C1 segment of cervical spinal cord (tissue), 14 donors: ENCODE results near the gene RREB1.
A peak's percentile ranks its signal among the peaks of the same experiment; 100 is the strongest.

Experiments used
- DNase-seq, 14 donors: peaks; one replicate each; lab custom pipeline; 2025; lab: John Stamatoyannopoulos, UW

Gene RREB1

DNA sequence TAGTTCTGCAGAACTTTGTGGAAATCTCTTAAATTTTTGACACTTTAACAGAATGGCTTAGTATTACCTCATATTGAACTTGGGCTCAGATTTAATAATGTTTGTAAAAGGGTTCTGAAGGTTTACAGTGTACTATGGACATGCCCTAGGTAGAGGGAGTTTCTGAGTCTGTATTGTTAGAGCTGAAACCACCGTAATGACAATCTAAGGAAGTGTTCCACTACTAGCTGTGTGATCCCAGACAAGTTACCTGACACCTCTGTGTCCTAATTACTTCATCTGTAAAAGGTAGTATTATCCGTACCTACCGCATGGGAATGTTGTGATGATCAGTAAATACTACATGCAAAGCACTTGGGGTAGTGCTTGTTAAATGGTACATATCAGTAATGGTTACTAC lies 86.9 kb downstream of the RREB1 start:
- no peak for DNase-seq

DNA sequence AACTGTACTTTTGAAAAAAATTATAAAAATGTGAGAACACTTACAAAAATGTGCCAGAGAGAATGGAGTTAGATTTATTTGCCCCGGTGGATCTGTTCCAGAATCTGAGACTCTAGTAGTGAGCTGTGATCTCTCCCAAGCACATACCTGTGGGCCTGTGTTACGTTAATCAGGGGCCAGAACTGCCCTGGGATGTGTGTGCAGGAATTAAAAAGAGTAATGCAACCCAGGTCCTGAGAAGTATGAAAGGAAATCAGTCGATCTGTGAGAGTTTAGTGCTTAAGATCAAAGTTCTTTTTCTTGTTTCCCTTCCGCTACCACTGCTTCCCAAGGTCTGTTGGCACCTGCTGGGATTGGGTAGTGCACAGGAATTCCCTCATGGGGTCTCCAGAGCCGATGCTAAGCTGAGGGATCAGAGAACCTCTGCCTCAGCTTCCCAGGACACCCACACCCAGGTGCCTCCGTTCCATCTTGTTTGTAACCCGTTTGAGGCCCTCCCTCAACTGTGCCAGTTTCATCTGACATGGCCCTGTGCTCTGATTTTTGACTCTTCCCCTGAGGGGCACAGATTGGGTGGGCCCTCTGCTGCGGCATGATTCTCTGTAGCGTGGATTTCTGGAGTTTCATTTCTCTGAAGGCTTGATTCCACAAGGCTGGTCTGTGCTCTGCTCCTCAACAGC lies 87.7 kb downstream of the RREB1 start:
- DNase-seq, result no peak

DNA sequence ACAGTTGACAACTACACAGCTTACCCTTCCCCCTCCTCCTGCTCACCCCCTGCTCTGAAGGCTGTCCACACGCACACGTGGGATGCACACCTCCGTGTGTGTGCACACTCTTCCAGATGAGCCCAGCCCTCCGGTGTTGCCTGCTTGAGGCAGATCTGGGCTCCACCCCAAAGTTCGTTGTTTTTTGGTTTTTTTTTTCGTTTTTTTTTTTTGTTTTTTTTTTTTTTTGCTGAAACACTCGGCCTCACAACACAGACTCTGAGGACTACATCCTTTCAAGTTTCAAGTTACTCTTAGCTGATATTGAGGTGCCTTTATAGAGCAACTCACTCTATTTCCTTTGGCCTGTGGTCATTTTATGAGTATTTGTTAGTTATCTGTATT lies 88.2 kb downstream of the RREB1 start:
- DNase-seq, result no peak

DNA sequence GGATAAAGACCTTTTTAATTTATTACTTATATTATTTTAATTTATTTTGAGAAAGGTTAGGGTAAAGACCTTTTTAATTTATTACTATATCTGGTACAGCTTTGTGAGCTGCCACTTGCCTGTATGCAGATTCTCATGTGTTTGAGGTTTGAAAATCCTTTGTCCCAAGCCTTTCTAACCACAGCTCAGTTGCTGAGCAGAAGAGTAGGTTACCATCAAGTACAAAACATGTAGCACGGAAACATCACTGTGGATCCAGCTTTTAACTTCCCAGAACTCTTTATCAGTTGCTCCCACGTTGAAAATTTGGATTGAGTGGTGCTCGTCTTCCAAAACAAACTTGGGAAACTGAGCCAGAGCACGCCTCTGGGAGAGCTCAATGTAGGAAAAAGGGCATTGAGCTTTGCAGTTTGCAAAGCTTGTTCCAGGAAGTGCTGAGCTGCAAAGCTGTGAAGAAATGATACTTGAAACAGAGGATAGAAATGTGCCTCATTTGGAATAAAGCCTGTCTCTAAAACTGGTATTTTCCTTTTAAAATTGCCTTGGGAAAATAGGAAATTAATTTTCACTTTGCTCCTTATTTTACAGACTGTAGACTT lies 89.0 kb downstream of the RREB1 start:
- no peak for DNase-seq

DNA sequence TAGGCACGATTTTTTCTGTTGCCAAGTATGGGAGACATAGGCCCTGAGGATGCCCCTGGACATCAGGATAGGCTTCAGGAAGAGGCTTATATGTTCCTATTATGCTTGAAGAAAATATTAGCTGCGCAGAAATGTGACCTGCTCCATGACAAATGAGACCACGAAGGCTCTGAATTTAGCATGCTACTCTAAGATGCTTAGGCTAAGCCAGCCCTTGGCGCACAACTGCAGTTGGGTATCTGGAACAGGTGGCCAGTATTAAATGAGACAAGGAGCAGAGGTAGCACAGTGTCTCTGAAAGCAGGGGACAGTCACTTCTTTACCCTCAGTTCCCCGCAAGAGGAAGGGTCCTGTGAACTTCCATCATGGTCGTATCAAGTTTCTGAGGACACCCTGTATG lies 90.0 kb downstream of the RREB1 start:
- no peak for DNase-seq

DNA sequence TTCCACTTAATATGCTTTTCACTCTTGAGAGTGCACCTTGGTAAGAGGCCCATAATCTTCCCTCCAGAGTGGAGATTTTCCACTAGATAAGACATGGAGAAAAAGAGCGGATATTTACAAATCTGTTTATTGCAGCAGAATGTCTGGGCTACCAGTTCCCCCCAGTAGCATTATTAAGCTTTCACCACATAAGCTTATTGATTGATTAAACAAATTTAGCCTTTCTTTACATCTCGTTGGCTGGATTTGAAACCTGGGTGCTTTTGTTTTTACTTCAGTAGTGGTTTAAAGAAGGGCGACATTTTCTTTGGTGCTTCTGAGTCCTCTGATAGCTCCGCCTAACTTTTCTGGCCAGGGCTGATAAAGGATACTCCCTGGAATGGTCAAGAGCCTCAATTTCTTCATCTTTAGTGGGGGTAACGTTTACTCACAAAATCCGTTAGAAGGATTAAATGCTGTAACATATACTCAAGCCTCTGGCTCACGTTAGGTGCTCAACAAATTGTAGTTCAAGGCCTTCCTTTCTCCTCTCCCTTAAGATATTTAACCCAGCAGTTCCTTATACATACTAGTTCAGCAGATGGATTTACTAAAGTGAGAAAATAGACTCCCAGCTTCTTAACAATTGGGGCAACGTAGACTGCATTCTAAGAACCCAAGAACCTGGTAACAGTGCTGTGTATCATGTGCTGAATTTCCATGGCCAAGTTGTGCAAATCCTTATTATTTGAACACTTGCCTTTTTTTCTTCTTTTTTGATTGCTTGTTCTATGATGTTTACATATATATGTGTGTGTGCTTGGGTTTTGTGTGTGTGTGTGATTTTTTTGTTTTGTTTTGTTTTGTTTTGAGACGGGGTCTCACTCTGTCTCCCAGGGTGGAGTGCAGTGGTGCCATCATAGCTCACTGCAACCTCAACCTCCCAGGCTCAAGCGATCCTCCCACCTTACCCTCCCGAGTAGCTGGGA lies 91.4 kb downstream of the RREB1 start:
- no peak for DNase-seq

DNA sequence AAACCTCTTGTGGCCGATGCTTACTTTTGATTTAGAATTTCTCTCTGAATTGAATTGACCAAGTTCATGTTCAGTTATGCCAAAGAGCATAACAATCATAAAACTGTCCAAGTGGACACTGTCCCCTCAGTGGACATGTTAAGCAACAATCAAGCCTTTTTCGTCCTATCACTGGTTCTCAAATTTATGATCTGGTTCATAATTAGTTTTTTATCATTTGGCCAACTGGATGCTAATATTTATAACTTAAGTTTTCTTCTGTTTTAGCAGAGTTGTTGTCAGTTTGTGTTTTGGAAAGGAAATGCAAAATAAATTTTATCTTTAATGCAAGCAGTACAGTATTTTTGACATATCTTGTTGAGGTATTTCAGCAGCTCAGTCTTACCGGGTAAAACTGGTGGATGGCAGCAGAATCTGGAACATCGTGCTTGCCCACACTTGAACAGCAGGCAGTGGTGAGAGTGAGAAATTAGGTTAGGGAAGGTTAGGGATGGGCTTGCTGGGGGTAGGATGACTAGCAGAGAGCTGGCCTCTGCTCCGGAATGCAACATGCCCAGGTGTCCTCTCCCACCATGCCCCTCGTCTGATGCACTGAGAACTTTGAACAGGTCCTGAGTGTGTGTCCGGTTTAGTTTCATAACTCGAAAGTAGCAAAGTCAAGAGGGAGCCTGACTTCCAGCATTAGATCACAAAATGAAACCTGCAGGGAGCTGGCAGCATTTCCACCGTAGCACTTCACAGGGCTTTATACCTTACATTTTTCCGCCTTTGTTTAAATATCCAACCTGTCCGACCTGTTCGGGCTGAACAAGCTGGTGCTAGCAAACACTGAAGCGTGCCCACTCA lies 93.1 kb downstream of the RREB1 start:
- no peak for DNase-seq

DNA sequence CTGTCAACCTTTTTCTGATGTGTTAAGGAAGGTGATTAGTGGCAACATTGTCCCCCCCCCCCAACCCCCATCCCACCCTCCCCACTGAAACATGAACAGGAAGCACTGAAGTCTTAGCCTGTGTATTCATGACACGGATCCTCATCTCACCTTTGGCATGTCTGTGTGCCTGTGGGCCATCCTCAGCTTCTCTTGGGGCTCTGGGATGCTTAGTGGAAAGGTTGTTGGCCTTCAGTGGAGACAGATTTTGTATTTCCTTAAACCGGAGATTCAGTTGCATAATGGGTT lies 93.6 kb downstream of the RREB1 start:
- no peak for DNase-seq

DNA sequence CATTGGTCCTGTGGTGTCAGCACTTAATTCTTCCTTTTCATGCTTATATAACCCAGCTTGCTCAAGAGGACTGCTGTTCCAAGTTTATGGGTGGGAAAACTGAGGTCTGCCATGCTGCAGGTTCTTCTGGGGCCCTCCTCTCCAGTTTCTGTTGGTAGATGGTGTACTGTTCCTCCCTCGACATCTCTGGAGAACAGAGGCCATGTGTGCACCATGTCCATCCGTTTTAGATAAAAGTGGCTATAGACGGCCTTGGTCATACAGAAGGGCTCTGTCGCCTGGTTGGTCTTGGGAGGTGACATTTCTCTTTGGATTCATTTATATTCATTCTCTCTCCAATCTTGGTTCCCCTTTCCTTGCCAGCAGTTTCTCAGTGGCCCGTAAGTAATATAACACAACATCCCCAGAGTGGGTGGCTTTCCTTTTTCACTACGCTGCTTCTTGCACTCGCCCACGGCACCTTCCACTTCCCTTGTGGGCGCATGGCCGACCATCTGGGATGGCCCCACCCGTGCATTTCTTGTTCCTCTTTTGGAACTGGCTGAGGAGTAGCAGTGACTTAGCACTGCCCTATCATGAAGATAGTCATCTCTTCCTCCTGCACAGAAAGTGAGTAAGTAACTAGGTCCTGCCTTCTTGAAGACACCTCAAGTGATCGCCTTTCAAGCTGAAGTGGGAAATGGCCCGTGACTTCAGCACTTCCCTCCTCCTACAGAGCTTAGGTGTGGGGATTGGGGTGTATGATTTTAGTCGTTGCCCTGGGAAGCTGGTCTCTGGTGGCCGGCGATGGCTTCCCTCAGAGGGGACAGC lies 94.2 kb downstream of the RREB1 start:
- DNase-seq, result peak in 8 of 14 donors; percentile 20 to 67 (median 46)

DNA sequence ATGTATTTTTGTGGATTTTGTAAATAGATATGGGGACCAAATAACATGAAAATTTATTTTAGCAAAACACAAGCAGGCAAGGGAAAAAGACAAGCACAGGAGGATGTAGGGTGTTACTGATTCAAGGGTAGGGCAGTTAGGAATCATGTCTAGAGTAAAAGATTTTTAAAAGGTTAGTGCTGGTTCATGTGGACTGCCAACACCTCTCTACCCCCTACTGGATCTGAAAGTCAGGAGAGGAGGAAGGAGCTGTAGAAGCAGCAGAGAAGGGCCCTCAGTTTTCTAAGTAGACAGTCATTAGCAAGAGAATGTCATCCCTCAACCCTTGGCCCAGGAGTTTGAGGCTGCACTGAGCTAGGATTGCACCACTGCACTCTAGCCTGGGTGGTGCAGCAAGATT lies 95.2 kb downstream of the RREB1 start:
- DNase-seq, result no peak

DNA sequence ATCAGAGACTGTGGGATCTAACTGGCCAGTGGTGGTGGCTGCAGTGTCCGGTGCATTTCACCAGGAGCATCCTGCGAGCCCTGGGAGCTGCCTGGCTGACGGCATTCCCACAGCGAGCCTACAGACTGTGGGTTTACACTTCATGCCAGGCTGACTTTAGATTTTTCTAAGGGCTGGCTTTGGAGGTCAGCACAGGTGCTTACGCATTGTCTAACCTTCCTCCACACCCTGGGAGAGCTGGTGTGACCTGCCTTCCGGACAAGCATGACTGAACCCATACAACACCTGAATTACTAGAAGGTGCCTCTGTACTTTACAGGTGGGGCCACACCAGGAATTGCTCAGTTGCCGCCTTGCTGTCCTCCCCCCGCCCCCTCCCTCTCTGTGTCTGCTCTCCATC lies 96.2 kb downstream of the RREB1 start:
- no peak for DNase-seq

DNA sequence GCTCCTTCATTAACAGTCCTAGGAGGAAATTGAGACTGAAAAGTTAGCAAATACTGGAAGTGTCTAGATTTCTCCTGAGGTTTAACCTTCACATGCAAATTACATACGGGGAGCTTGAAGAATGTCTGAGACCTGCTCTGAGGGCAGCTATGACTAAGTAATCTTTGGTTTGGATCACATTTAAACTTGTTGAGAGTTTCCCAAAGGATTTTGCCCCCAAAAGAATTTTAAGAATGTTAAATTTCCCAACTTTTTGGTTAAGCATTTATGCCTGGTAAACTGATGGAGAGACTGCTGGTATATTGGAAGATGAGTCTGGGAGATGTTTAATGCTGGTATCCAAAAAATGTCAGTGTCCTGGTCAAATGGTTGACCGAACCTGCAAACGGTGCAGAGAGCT lies 97.0 kb downstream of the RREB1 start:
- DNase-seq, result no peak

DNA sequence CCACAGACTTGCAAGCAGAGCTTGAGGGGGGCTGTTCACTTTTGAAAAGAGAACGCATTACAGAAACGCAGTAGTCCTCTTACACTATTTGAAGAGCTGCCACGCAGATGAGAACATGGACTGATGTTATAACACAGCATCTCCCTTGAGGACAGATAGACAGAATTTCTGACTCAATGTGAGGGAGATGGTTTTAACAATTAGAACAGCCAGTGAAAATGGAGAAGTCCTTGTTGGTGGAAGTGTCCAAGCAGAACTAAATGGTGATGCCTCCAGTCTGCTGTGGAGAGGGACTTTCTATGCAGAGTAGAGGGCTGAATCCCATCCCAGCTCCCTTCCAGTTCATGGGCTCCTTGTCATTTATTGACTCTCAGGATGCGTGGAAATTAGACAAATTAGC lies 100.0 kb downstream of the RREB1 start:
- DNase-seq, result no peak

DNA sequence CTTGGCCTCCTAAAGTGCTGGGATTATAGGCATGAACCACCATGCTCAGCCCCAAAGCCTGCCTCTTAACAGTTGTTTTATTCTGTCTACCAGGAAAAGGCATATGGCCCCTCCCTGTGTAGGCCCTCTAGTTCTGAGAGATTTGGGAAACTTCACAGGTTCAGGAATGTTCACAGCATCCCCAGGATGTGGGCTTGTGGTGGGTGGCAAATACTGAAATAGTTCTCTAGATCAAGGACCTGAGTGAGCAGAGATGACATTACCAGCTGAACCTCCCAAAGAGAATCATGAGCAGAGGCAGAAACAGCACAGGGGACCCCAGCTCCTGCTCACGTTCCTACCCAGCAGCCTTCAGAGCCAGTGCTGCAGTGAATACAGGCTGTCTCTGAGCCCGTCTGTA lies 105.7 kb downstream of the RREB1 start:
- DNase-seq, result no peak

DNA sequence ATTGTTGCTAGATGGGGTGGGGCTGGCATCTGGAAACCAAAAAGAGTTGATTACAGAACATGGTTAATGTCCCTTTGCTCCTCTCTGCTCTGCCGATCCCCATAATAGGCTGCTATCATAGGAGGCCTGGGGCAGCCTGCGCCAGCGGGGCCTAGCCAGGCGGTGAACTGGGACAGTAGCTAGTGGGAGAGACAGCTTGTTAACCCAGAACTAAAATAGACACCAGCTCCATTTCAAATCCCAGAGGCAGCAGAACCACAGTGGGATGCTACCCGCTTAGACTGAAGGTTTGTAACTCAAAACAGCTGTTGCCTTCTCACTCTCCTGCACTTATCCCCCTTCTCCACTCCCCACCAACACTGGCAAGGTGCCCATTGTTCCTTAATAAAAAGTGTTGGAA lies 106.7 kb downstream of the RREB1 start:
- DNase-seq, result no peak

DNA sequence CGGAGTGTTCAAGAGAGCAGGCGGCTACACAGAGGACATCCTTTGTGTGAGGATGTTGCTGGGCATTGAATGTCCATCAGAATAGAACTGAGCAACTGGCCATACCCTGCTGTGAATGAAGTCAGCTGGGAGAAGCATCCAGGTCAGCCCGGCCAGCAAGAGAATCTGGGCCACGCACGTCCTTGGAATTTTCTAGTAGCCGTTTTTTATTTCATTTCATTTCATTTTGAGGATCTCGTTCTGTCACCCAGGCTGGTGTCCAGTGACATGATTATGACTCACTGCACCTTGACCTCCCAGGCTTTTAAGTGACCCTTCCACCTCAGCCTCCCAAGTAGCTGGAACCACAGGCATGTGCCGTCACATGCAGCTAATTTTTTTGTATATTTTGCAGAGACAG lies 107.4 kb downstream of the RREB1 start:
- DNase-seq, result no peak

DNA sequence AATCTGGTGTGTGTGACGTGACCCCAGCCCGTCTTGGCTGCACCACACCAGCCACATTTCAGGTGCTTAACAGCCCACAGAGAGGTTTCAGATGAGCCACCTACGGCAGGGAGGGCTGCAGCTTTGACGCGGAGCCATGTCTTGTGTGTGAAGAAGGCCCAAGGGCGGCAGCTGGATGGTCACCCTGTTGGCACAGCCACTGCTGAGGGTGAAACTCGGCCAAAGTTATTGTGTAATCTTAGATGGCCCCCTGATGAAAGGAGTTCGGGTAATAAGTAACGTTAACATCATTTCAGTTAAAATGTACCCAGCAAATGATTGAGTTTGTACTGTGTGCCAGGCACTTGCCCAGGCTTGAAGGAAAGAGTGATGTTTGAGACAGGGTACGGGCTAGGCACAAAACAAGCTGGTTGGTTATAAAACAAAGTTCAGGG lies 108.1 kb downstream of the RREB1 start:
- DNase-seq, result no peak

DNA sequence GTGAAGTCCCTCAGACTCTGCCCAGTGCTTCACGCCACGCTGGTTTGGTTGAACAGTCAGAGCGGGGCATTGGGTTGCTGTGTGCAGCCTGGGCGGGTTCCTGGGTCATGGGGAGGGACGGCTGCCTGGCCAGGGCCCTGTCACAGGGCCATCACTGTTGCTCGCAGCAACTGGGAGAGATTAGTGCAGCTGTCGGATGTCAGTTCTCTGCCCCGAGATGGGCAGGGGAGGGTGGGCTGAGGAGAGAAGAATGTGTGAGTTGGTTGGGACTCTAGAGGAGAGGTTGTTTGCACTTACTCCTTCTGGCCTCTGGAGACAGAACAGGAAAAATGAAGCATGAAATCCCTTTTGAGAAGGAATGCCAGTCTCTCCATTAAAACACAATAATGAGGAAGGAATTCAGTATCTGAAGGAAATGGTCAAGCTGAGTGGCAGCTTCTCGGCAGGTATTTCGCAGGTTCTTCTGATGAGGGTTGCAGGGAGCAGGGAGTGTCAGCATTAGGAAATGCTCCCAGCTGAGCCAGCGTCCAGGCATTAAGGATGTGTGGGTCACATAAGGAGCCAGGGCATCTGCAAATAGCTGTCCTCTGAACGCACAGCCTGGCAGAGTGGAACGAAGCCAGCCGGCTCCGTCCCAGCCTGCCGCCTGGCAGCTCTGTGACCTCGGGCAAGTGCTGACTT lies 109.3 kb downstream of the RREB1 start:
- no peak for DNase-seq

DNA sequence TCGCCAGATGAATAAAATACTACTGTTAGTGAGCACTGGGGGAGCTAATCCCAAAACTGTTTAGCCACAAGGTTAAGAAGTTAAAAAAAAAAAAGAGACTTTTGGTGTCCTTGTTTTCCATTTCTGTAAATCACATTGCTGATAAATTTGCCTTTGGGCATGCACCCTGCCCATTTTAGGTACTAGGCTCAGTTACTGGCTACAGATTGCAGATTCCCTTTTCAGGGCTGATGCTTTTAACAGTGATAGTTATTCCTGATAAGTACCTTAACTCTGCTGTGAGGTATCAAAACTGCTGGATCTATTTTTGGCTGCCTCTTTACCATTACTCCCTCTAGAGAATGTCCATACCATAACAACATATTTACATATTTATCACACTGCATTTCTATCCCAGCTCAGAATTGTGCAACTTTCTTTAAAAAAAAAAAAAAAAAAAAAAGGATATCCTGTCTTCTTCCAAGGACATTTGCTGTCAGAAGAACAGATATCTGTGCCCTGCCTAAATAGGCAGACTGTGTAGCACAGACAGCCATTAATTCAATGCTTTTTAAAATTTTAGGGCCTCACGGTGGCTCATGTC lies 110.7 kb downstream of the RREB1 start:
- no peak for DNase-seq

DNA sequence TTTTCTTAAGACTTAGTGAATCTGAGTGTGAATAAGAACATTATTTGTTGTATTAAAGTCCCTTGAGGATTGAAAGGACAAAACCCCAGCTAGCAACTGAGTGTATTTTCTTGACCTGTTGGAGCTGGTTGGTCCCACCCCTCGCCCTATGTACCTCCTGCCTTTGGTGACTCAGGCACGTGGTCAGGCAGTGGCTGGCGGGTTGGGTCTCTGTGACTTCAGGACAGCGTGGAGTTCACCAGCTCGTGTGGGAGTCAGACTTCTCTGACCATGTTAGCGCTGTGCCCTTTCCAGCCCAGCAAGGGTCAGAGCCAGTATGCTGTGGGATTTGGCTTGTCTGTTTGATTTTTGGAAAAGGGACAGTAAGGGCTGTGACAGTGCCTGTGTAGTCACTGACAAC lies 111.5 kb downstream of the RREB1 start:
- no peak for DNase-seq
